Measurements from ENCODE around the gene ARHGAP40. TPM values are rescaled to one million over a fixed set of nuclear protein-coding genes. Genes with fewer than 3 reads are reported as not detected.
A peak's percentile ranks its signal among the peaks of the same experiment; 100 is the strongest.

ARHGAP40 gene
- total and polyA plus RNA-seq, 3 experiments from 2014 or later = not detected

DNA sequence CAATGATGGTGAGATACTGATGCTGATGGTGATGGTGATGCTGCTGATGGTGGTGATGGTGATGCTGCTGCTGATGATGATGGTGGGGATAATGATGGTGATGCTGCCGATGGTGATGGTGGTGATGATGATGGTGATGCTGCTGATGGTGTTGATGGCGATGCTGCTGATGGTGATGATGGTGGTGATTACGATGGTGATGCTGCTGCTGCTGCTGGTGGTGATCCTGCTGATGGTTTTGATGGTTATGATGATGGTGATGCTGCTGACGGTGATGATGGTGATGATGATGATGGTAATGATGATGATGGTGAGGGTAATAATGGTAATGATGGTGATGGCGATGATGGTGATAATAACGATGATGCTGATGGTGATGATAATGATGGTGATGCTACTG lies 50.0 kb downstream of the ARHGAP40 start:
- Histone ChIP-seq H3K36me3 (ENCODE audit: insufficient read depth, low read length) (no peaks in the 10 kb centered on the region), H3K9me3 (ENCODE audit: low read length) (no peaks in the 10 kb centered on the region), H3K27ac (ENCODE audit: low read depth, low read length) (no peak overlapping the region), H3K4me3 (ENCODE audit: low read length) (no peak overlapping the region), H3K4me1 (ENCODE audit: insufficient read depth, low read length) (peaks cover 2% of the 10 kb centered on the region), H3K27me3 (ENCODE audit: insufficient read depth, low read length, poor library complexity, severe bottlenecking) (peaks cover 15% of the 10 kb centered on the region)
- Mint-ChIP-seq H3K27ac (no peak overlapping the region), H3K36me3 (peaks cover 0 to 4% (median 0%) of the 10 kb centered on the region in 3 donors), H3K4me3 (no peak overlapping the region), H3K27me3 (peaks cover 26 to 42% of the 10 kb centered on the region in 2 donors), H3K4me1 (peaks cover 4% of the 10 kb centered on the region in 3 donors), H3K9me3 (no peaks in the 10 kb centered on the region)
- no peak for DNase-seq
- ChIA-PET POLR2A (no interaction called here), CTCF (no interaction called here)

DNA sequence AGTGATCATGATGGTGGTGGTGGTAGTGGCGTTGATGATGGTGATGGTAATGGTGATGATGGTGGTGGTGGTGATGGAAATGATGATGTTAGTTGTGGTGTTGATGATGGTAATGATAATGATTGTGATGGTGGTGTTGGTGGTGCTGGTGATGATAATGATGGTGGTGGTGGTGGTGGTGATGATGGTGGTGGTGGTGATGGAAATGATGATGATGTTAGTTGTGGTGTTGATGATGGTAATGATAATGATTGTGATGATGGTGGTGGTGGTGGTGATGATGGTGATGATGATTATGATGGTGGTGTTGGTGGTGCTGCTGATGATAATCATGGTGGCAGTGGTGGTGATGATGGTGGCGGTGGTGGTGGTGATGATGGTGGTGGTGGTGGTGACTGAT lies 51.4 kb downstream of the ARHGAP40 start:
- Histone ChIP-seq H3K9me3 (ENCODE audit: low read length) (no peaks in the 10 kb centered on the region), H3K27me3 (ENCODE audit: insufficient read depth, low read length, poor library complexity, severe bottlenecking) (peaks cover 21% of the 10 kb centered on the region), H3K4me3 (ENCODE audit: low read length) (no peak overlapping the region), H3K4me1 (ENCODE audit: insufficient read depth, low read length) (no peaks in the 10 kb centered on the region), H3K27ac (ENCODE audit: low read depth, low read length) (no peak overlapping the region), H3K36me3 (ENCODE audit: insufficient read depth, low read length) (no peaks in the 10 kb centered on the region)
- Mint-ChIP-seq H3K4me1 (no peaks in the 10 kb centered on the region), H3K4me3 (no peak overlapping the region), H3K9me3 (no peaks in the 10 kb centered on the region), H3K27me3 (peaks cover 20 to 43% of the 10 kb centered on the region in 2 donors), H3K27ac (no peak overlapping the region), H3K36me3 (peaks cover 0 to 4% (median 0%) of the 10 kb centered on the region in 3 donors)
- no peak for DNase-seq
- ChIA-PET CTCF (no interaction called here), POLR2A (no interaction called here)

DNA sequence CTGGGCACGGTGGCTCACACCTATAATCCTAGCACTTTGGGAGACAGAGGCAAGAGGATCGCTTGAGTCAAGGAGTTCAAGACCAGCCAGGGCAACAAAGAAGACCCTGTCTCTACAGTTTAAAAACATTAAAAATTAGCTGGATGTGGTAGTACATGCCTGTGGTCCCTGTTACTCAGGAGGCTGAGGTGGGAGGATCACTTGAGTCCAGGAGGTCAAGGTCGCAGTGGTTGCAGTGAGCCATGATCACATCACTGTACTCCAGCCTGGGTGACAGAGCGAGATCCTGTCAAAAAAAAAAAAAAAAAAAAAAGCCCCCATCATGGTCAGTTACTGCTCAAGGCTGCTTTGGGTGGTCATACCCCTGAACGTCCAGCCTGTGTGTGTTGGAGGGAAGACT lies 55.8 kb downstream of the ARHGAP40 start:
- H3K27ac ChIP-seq (ENCODE audit: low read depth, low read length) = no peak overlapping the region
- Mint-ChIP-seq H3K4me3 (no peak overlapping the region), H3K9me3 (no peaks in the 10 kb centered on the region), H3K36me3 (peaks cover 0 to 4% (median 0%) of the 10 kb centered on the region in 3 donors), H3K27ac (no peak overlapping the region), H3K4me1 (no peaks in the 10 kb centered on the region), H3K27me3 (peaks cover 20 to 54% of the 10 kb centered on the region in 2 donors)
- H3K36me3 ChIP-seq (ENCODE audit: insufficient read depth, low read length) = no peaks in the 10 kb centered on the region
- H3K4me3 ChIP-seq (ENCODE audit: low read length) = no peak overlapping the region
- ChIA-PET CTCF (interaction anchor here (0.9 to 1.2 kb wide), 2 partner anchors 68 to 391 kb away, joined by 3 to 4 read pairs; no protein-coding TSS in a partner anchor), POLR2A (no interaction called here)
- H3K9me3 ChIP-seq (ENCODE audit: low read length) = no peaks in the 10 kb centered on the region
- peaks cover 18% of the 10 kb centered on the region for H3K27me3 ChIP-seq (ENCODE audit: insufficient read depth, low read length, poor library complexity, severe bottlenecking)
- no peak for DNase-seq
- H3K4me1 ChIP-seq (ENCODE audit: insufficient read depth, low read length) = no peaks in the 10 kb centered on the region

DNA sequence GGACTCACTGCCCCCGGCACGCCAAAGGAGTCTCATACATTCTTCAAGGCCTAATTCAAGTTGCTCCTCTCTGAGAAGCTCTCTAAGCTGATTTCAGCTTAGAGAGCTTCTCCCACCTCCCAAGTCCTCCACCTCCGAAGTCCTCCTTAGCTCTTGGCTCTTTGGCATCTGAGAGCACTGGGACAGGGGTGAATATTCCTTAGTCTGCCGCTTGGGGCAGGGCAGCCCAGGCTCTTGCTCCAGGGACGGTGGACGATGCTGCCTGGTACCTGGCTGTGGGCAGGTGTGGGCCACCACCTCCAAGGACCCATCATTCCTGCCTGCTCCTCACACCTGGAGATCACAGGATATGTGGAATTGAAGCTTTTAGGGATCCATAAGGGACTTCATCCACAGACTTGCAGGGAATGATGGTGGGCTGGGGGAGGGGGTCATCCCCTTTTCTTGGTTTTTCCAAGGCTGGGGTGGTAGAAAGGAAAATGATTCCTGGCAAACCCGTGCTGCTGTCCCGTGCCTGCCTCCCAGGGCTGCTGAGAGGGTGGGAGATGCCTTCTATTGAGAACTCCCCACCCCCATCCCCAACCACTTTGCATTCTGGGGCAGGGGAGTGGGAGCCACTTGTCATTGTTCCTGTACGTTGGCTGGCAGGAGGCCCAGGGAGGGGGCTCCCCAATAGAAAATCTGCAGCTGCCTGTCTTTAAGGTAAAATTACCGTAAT lies 57.4 kb downstream of the ARHGAP40 start:
- peak in 2 of 5 donors; percentile 4 to 18 for DNase-seq
- no peak overlapping the region for H3K4me3 Mint-ChIP-seq
- H3K4me1 ChIP-seq (ENCODE audit: insufficient read depth, low read length) = no peaks in the 10 kb centered on the region
- no peaks in the 10 kb centered on the region for H3K4me1 Mint-ChIP-seq
- H3K27me3 Mint-ChIP-seq = peaks cover 27 to 63% of the 10 kb centered on the region in 2 donors
- H3K36me3 ChIP-seq (ENCODE audit: insufficient read depth, low read length) = no peaks in the 10 kb centered on the region
- no peaks in the 10 kb centered on the region for H3K9me3 Mint-ChIP-seq
- no peak overlapping the region for H3K4me3 ChIP-seq (ENCODE audit: low read length)
- no peak overlapping the region for H3K27ac Mint-ChIP-seq
- peaks cover 16% of the 10 kb centered on the region for H3K27me3 ChIP-seq (ENCODE audit: insufficient read depth, low read length, poor library complexity, severe bottlenecking)
- H3K36me3 Mint-ChIP-seq = peaks cover 0 to 5% (median 0%) of the 10 kb centered on the region in 3 donors
- no peak overlapping the region for H3K27ac ChIP-seq (ENCODE audit: low read depth, low read length)
- CTCF ChIA-PET = interaction anchor here (1.0 to 2.3 kb wide), 14 partner anchors 10 to 392 kb away, joined by 3 to 7 read pairs (median 4); no protein-coding TSS in a partner anchor
- no peaks in the 10 kb centered on the region for H3K9me3 ChIP-seq (ENCODE audit: low read length)
- POLR2A ChIA-PET = no interaction called here

DNA sequence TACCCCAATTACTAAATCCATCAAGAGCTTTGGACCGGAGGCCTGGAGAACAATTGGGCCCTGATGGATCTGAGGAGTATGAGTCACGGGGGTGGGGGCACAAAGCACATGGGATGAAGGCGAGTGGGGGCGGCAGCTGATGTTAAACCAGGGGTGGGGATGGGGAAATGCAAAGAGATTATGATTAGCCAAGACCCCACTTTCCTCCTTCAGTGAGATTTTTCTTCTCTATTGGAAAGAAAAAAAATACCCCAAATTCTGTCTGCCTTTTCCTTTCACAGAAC lies 57.9 kb downstream of the ARHGAP40 start:
- Mint-ChIP-seq H3K36me3 (peaks cover 0 to 5% (median 0%) of the 10 kb centered on the region in 3 donors), H3K27me3 (peaks cover 29 to 67% of the 10 kb centered on the region in 2 donors), H3K27ac (peak overlapping the region in 1 of 8 donors; percentile 88), H3K4me3 (no peak overlapping the region), H3K4me1 (no peaks in the 10 kb centered on the region), H3K9me3 (peaks cover 0 to 2% (median 0%) of the 10 kb centered on the region in 5 donors)
- CTCF ChIA-PET = interaction anchor here (1.1 to 2.3 kb wide), 7 partner anchors 11 to 390 kb away, joined by 3 to 7 read pairs (median 5); no protein-coding TSS in a partner anchor
- POLR2A ChIA-PET = no interaction called here
- Histone ChIP-seq H3K4me1 (ENCODE audit: insufficient read depth, low read length) (no peaks in the 10 kb centered on the region), H3K27me3 (ENCODE audit: insufficient read depth, low read length, poor library complexity, severe bottlenecking) (peaks cover 19% of the 10 kb centered on the region), H3K36me3 (ENCODE audit: insufficient read depth, low read length) (no peaks in the 10 kb centered on the region), H3K9me3 (ENCODE audit: low read length) (no peaks in the 10 kb centered on the region), H3K4me3 (ENCODE audit: low read length) (no peak overlapping the region), H3K27ac (ENCODE audit: low read depth, low read length) (no peak overlapping the region)
- DNase-seq = no peak

DNA sequence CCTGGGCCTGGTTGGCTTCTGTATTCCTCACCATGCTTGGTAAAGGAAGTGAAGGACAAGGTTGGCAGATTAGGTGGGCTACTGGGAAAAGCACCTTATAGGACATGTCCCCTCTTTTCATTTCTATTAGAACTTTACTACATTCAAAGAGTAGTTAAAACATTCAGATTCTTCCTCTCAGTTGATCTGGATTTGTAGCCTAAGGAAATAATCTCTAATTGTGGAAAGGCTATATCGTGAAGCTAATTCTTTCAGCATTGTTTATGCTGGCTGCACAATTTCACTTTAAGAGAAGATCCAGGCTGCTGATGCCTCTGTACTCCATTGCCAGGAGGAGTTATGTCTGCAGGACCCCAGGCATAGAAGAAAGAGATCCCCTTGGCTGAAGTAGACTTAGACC lies 58.8 kb downstream of the ARHGAP40 start:
- no peak overlapping the region for H3K27ac Mint-ChIP-seq
- no peak overlapping the region for H3K27ac ChIP-seq (ENCODE audit: low read depth, low read length)
- H3K4me1 Mint-ChIP-seq = no peaks in the 10 kb centered on the region
- H3K36me3 Mint-ChIP-seq = peaks cover 0 to 5% (median 0%) of the 10 kb centered on the region in 3 donors
- H3K9me3 Mint-ChIP-seq = peaks cover 0 to 3% (median 0%) of the 10 kb centered on the region in 5 donors
- no peaks in the 10 kb centered on the region for H3K4me1 ChIP-seq (ENCODE audit: insufficient read depth, low read length)
- no peaks in the 10 kb centered on the region for H3K9me3 ChIP-seq (ENCODE audit: low read length)
- no peak overlapping the region for H3K4me3 ChIP-seq (ENCODE audit: low read length)
- no peak for DNase-seq
- peaks cover 20% of the 10 kb centered on the region for H3K27me3 ChIP-seq (ENCODE audit: insufficient read depth, low read length, poor library complexity, severe bottlenecking)
- ChIA-PET CTCF (interaction anchor here (1.2 to 2.3 kb wide), 2 partner anchors 13 to 389 kb away, joined by 4 to 7 read pairs; no protein-coding TSS in a partner anchor), POLR2A (no interaction called here)
- H3K27me3 Mint-ChIP-seq = peaks cover 36 to 64% of the 10 kb centered on the region in 2 donors
- no peaks in the 10 kb centered on the region for H3K36me3 ChIP-seq (ENCODE audit: insufficient read depth, low read length)
- no peak overlapping the region for H3K4me3 Mint-ChIP-seq

DNA sequence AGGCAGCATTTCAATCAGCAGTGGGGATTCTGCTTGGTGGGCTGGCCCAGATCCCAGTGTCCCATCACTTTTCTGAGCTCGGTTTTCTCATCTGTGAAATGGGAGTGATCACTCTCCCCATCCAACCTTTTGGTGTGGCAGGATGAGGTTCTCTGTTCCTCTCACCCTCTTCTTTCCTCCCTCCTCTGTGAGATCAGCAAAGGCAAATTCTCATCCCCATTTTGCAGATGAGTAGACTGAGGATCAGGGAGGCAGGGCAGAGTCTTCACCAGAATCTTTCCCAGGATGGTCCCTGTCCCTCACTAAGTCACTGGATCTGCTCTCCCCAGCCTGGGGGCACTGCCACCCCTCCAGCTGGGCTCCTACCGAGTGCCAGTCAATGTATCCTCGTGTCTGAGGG lies 62.1 kb downstream of the ARHGAP40 start:
- no peaks in the 10 kb centered on the region for H3K36me3 ChIP-seq (ENCODE audit: insufficient read depth, low read length)
- Mint-ChIP-seq H3K27me3 (peaks cover 40 to 60% of the 10 kb centered on the region in 2 donors), H3K36me3 (peaks cover 0 to 5% (median 0%) of the 10 kb centered on the region in 3 donors), H3K4me3 (no peak overlapping the region), H3K27ac (no peak overlapping the region), H3K4me1 (no peaks in the 10 kb centered on the region), H3K9me3 (peaks cover 0 to 3% (median 0%) of the 10 kb centered on the region in 5 donors)
- no peaks in the 10 kb centered on the region for H3K9me3 ChIP-seq (ENCODE audit: low read length)
- DNase-seq = no peak
- POLR2A ChIA-PET = no interaction called here
- no peak overlapping the region for H3K4me3 ChIP-seq (ENCODE audit: low read length)
- no peaks in the 10 kb centered on the region for H3K4me1 ChIP-seq (ENCODE audit: insufficient read depth, low read length)
- CTCF ChIA-PET = no interaction called here
- no peak overlapping the region for H3K27ac ChIP-seq (ENCODE audit: low read depth, low read length)
- peaks cover 10% of the 10 kb centered on the region for H3K27me3 ChIP-seq (ENCODE audit: insufficient read depth, low read length, poor library complexity, severe bottlenecking)

DNA sequence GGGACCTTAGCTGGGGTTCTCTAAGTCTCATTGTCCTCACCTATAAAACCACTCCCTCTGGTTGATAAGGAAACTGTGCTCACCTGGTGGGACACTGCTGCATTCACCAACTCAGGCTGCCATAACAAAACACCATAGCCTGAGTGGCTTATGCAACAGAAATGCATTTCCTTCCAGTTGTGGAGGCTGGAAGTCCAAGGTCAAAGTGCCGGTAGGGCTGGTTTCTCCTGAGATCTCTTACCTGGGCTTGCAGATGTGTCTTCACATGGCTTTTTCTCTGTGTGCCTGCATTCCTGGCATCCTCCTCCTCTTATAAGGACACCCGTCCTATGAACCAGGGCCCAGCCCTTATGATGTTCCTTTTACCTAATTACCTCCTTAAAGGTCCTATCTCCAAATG lies 62.7 kb downstream of the ARHGAP40 start:
- no peaks in the 10 kb centered on the region for H3K4me1 ChIP-seq (ENCODE audit: insufficient read depth, low read length)
- H3K4me3 Mint-ChIP-seq = no peak overlapping the region
- peaks cover 9% of the 10 kb centered on the region for H3K27me3 ChIP-seq (ENCODE audit: insufficient read depth, low read length, poor library complexity, severe bottlenecking)
- H3K9me3 Mint-ChIP-seq = peaks cover 0 to 3% (median 0%) of the 10 kb centered on the region in 5 donors
- H3K27ac Mint-ChIP-seq = no peak overlapping the region
- no peaks in the 10 kb centered on the region for H3K9me3 ChIP-seq (ENCODE audit: low read length)
- no peaks in the 10 kb centered on the region for H3K4me1 Mint-ChIP-seq
- H3K27me3 Mint-ChIP-seq = peaks cover 41 to 61% of the 10 kb centered on the region in 2 donors
- CTCF ChIA-PET = no interaction called here
- H3K36me3 ChIP-seq (ENCODE audit: insufficient read depth, low read length) = no peaks in the 10 kb centered on the region
- no peak overlapping the region for H3K4me3 ChIP-seq (ENCODE audit: low read length)
- POLR2A ChIA-PET = no interaction called here
- peaks cover 0 to 5% (median 0%) of the 10 kb centered on the region in 3 donors for H3K36me3 Mint-ChIP-seq
- no peak for DNase-seq
- H3K27ac ChIP-seq (ENCODE audit: low read depth, low read length) = no peak overlapping the region

Data from CD8-positive, alpha-beta memory T cell (primary cell).